ENCODE results near the gene TAOK3.

- TF ChIP-seq CTCF (IDR thresholded peaks at IDR 0.05) (no peak), POLR2A (IDR thresholded peaks at IDR 0.05) (no peak)
These were observed 212.2 kb downstream of the TAOK3 start for GRCh38 chr12:118160536-118160935.

Data from Peyer's patch (tissue), 4 donors.